Hematopoietic multipotent progenitor cell treated with erythropoietin and hydrocortisone succinate and interleukin-3 and kit ligand, for 4 days (in vitro differentiated cells): Measurements from ENCODE around the gene TCERG1.

ENCODE experiments used
- DNase-seq: peaks from one replicate; pipeline ENCODE4 v3.0.0-alpha.2; 2015

The TCERG1 gene

DNA sequence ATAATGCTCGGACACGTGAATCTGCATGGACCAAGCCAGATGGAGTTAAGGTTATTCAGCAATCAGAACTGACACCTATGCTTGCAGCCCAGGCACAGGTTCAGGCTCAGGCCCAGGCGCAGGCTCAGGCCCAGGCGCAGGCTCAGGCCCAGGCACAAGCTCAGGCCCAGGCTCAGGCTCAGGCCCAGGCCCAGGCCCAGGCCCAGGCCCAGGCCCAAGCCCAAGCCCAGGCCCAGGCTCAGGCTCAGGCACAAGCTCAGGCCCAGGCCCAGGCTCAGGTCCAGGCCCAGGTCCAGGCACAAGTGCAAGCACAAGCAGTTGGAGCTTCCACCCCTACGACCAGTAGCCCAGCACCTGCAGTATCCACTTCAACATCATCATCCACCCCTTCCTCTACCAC, 11.8 kb downstream of the TCERG1 start:
- DNase-seq = no peak

DNA sequence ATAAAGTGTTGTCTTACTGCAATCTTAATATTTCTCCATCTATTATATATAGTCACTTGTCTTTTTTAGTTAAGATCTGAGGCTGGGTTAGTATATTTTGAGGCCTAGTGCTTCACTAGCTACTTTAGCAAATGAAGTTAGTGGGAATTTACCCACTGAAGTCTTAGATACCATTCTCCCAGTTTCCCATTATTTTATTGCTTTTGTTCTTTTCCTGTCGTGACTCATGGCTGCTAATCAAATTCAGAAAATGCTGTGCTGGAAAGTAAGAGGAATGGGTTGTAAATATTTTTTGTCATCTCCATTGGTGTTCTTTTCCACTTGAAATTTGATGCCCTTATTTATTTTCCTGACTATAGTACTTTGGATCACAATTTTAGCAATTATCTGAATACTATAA, 14.2 kb downstream of the TCERG1 start:
- DNase-seq = no peak

DNA sequence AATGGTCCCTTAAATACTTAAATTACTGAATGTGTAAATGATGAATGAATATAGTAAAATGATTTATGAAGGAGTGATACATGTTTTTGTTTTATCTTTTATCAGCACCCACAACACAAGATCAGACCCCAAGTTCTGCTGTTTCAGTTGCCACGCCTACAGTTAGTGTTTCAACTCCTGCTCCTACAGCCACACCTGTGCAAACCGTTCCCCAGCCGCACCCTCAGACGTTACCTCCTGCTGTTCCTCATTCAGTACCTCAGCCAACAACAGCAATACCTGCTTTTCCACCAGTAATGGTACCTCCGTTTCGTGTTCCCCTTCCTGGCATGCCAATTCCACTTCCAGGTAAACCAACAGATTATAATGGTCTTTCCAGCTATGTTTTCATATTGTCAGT, 16.3 kb downstream of the TCERG1 start:
- no peak for DNase-seq

DNA sequence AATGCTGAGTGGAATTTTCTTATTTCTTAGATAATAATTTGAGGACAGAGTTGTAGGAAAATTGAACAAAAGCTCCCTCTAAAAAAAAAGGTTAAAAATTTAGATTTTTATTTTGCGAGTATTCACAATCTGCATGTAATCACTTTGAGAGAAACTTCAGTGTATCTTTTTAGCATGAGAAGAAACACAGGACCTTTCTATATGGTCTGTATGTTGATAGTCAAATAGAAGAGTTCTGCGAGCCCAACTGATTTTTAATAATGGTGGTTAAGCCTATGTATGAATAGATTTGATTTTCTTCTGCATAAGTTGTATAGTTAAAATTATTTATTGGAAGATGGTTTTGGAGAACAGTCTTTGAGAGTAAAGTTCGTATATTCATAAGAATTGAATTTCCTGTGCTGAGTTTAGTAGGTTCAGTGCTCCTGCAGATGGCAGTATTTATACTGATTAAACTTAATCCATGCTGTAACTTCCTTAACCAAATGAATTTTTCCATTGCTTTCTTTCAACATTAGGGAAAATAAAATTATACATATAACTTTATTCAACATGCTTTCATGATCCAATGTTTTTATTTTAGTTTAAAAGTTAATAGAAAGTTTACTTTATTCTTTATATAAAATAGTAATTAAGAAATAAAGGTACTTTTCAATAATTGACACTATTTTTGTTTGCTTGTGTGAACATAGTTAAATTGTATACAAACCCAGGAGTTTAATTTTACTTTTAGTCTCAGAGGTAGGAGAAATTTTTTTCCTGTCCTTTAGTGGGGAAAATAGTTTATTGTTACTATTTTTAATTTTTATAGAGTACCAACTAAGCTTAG, 19.6 kb downstream of the TCERG1 start:
- DNase-seq = peak; percentile 57

DNA sequence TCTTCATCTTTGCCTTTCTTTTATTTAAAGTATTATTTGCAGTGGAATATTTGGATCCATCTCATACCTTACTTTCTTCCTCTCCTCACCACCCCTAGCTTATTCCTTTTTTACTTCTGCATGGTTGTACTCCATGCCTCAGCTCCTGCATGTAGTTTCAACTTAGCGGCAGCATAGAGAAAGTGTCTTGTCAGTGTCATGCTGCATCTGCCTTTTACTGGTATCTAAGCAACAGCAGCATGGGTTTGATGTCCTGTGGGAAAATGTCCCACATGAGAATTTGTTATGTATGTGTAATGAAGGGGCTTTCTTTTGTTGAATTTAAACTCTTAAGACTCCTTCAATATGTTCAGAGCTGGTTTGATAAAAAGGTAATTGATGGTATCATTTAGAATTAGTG, 20.6 kb downstream of the TCERG1 start:
- no peak for DNase-seq

DNA sequence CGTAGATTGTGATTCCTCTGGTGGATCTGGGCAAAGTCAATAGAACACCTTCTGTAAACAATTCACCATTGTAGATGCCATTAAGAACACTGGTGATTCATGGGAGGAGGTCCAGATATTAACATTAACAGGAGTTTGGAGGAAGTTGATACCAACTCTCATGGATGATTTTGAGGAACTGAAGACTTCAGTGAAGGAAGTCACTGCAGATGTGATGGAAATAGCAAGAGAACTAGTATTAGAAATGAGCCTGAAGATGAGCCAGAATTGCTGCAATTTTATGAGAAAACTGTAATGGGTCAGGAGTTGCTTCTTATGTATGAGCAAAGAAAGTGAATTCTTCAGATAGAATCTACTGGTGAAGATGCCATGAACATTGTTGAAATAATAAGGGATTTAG, 26.9 kb downstream of the TCERG1 start:
- DNase-seq = peak; percentile 39

DNA sequence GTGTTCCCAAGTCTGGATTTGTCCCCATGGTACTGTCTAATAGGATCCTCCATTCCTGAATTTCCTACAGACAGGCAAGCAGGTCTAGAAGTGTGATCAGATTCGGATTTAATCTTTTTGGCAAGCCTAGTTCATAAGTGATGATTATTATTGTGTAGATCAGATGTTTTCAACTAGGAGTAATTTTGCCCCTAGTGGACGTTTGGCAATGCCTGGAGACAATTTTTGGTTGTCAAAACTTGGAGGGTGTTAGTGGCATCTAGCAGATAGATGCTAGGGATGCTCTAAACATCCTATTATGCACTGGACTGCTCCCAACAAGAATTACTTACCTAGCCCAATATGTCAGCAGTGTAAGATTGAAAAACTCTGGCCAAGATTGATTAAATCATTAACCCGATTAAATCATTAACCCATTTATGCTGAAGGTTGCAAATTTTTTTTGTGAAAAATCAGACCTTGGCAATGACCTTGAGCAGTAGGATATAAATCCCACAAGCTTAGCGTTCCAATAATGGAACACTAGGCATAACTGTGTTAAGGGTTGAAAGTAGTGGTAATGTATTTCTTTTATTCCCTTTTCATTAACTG, 28.2 kb downstream of the TCERG1 start:
- DNase-seq = peak; percentile 46

DNA sequence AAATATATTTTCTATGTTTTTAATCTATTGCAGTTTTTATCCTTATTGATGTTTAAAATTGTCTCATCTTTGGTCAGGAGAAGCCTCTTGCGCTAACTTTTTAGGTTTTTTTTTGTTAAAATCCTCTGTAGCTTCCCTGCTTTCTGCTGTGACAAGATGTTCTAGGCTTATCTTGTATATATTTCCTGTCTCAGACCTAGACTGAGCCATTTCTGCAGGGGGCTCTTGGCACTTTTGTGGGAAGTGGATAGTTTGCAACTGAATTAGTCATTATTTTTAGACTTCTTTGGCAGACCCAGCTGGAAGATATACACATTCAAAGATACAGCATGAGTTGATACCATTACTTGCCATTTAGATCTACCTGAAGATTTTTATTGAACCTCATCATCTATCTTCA, 28.8 kb downstream of the TCERG1 start:
- peak; percentile 23 for DNase-seq

DNA sequence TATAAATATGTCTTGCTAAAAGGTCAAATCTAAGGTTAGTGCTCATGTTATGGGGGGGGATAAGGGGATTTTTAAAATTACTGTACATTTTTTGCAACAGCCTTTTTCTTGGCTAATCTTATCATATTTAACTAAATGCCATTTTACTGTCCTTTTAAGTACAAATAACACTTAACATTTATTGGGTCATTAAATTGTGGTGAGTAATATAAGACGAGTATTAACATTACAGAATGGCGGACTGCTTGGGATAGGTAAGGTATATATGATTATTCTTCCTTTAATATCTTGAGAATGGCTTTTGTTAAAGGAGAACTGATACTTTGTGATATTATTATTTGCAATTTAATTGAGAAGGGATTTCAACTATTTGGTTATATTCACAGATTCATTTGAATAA, 35.6 kb downstream of the TCERG1 start:
- DNase-seq = no peak

DNA sequence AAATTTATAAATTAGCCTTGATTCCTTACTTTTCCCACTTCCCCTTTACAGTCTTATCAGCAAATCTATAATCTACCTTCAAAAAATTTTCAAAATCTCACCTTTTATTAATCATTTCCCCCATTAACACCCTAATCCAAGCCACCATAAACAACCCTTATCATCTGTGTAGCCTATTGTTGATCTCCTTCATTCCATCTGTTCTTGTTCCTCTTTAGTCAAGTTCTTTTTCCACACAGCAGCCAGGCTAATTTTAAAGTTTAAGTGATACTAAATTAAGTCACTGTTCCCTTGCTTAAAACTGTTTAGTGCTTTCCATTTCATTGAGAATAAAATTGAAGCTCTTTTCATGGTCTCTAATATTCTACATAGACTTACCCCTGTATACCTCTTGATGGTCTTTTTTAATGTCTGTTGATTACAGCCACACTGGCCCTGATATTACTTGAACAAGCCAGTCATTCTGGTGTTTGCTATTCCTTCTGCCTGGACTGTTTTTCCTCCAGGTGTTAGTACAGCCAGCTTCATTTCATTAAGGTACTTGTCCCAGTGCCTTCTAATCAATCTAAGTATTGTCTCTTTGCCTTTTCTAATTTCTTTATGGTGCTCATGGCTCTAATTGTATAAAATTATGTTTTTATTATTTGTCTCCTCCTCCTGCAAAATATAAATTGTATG, 37.7 kb downstream of the TCERG1 start:
- DNase-seq = no peak

DNA sequence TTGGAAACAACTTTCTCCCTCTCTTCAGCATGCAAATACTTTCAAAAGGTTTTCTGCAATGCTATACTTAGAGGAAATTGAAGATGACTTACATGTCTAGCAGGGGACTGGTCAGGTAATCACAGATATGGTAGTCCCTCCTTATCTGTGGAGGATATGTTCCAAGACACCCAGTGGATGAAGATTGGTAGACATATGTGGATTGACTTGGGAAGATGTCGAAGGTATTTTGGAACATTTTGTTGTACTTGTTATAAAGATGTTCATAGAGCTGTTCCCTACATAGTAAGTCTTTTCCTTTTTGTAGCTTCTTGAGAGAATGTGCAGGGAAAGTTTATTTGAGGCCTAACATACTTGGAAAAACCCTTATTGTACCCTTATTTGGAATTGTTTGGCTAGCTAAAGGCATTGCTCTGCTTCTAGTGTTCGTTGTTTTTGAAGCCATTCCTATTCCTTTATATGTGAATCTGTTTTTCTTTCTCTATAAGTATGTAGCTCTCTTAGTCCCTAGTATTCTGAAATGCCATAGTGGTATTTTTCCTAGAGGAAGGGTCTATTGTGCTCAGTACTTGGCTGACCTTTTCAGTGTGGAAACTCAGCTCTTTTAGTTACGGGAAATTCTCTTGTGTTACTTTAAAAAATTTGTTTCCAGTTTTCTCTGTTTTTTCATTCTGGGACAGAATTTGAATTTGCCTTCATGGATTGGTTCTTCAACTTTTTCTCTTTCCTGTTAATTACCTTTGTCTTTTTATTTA, 43.1 kb downstream of the TCERG1 start:
- no peak for DNase-seq

DNA sequence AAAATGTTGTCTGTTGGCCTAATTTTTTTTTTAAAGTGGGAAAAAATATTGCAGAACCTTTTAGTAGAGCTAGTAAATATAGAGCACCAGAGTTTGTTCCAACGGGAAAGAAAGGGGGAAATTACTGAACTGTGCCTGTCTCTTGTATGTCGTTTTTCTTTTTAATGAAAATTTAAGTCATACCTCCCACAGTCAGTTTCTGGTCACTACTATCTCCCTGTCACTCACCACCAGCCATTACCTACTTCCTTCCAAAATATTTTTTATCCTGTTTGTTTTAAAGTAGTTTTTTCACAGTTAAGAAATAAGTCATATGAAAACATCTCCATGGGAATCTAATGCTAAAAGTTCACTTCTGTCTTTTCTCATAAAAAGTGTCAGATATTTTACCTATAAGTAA, 47.5 kb downstream of the TCERG1 start:
- no peak for DNase-seq

DNA sequence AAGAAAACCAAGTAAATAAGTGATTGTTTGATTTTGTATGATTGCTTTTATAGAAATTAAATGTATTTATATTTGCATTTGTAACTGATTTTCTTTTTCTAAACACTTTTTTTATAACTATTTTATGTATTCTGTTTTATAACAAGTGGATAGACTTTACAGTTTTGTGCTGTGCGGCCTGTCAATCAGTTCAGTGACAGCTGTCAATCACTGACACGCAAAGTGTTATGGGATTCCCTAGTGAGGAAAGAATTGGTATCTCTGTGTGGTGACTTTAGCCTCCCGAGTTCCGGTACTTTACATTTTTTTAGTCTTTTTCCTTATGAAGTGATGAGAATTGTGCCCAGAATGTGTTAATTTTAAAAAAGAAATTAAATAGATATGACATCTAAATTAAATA, 52.5 kb downstream of the TCERG1 start:
- DNase-seq = no peak

DNA sequence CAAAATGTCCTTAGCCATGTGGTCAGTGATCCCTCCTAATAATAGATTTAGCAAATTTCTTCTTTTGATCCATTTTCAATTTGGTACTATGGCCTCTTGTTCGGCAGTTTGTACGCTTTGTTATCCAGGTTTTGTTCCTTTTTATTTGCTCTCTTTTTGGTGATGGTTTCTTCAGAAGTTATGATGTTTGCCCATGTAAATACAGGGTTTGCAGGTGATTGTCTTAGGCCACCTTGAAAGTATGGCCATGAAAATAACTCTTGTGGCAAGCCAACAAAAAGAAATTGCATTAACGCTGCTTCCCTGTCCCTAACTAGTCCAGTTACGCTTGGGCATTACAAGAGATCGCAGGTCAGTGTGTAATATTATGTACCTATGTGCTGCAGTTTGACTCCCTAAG, 60.3 kb downstream of the TCERG1 start:
- no peak for DNase-seq

DNA sequence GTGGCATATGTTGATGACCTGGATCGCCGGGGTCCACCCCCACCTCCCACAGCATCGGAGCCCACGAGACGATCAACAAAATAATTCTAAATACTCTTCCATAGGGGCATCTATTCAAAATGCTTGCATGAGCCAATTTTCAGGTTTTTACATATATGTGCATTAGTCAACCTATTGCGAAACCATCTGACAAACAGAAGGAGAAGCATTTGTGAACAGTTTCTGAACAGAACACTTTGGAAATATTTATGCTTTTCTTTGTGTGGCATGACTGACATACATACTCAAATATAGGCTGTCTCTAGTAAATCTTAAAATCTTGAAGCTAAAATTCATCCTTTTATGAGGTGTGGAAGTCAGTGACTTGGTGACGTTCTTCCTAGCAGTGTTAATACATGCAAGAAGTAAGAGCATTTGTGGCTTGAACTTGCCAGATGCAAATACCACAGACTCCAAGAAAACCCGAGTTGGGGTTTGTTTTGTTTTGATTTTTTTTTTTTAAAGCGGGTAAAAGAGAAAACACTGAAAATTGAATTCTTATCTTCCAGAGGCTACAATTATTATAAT, 63.5 kb downstream of the TCERG1 start:
- DNase-seq = peak; percentile 25

DNA sequence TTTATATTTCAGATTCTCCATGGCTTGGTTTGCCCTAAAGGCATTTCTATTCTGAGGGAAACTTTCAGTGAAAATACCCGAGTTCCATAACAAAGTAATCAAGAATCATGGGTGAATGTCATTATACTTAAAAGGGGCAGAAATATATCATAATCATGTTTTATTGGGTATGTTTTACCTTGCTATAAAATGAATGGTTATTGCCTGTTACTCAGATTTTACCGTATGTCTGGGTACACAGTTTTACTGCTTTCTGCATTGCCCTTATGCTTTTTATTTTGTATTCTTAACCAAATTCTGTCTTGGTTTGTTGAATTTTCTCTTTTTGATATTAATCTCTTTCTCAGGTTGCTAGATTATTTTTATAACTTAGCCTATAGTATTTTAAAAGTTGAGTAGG, 66.3 kb downstream of the TCERG1 start:
- DNase-seq = no peak

DNA sequence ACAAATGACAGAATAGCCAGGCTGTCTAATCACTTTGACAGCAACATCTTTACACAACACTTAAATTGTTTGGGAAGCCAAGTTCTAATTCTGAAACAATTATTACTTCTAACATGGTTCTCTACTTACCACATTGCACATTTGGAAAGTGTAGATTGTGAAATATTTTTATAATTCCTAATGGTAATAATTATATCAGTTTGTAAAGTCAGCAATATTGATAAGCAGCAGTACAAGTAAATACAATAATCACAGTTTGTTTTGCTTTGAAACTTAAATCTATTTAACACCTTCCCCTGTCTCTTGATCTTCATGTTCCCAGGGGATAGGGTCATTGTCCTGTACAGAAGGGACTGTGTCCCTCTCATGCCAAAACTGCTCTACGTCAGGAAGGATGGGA, 67.4 kb downstream of the TCERG1 start:
- DNase-seq = no peak

DNA sequence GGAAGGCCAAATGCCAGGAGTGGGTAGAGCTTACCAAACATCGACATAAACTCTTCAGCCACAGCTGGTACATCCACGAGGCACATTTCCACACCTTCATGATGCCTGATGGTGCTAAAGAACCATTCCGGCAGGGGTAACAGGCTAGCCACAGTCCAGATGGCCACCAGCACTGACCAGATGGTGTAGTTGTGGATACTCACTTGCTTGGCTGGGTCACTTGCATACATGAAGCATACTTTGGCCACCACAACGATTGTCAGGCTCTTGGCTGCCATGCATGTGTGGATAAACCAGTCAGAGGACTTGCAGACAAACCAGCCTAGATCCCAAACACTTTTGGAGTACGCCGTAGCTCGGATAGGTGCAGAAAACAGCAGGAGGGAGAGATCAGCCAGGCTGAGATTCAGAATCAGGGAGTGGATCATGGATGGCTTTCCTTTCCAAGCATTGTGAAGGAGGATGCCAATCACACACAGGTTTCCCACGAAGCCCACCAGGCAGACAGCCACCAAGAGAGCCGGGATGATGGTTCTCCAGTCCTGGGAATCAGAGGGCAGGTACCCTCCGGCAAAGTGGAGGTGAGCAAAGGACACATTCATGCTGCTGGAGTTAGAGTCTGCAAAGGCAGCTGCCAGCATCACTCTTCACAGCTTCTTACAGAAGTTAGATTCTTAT, 68.5 kb downstream of the TCERG1 start:
- no peak for DNase-seq

DNA sequence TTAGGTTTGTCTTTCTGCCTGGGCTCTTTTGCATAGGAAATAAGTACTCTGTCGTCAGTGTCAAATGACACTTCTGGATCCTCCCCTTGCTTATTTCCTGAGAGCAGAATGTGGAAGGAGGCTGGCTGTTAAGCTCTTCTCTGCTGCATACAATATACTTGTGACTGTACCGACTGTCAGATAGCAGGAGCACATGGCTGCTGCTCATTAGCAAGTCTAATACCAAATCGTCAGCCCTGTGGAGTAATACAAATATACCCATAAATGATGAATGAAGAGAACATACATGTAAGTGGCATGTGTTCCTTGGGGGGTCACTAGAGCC, 69.0 kb downstream of the TCERG1 start, which contains the start of gene GPR151:
Gene GPR151, minus strand, starts transcription at position 40 of the 325 bp plus-strand sequence. CDS start 77 bp downstream, outside the sequence.
- DNase-seq = peak; percentile 24

DNA sequence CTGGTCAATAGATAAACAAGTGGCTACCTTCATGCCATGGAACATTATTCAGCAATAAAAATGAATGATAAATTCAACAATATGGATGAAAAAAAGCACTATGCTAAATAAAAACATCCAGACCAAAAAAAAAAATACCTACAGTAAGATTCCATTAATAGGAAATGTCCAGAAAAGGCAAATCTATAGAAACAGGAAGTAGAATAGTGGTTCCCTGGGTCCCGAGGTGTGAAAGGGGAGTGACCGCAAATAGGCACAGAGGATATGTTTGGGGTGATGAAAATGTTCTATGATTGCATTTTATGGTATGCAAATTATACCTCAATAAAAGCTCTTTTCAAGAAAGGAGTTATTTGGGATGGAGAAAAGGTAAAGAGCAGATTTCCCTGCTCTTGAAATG, 72.4 kb downstream of the TCERG1 start:
- no peak for DNase-seq

DNA sequence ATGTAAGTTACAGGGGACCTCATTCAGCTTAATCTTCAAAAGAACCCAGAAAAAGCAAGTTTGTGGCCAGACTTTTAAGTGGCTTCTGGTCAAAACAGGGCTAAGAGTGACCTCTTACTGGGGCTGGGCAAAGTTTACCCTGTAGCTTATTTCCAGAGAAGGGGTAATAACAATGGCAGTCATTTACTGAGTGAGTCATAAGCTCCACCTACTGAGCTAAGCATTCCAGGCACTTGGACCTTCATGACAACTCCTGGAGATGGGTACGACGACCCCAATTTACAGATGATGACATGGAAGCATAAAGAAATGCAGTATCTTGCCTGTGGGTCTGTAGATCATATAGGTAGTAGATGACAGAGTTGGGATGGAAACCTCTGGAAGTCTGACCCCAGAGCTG, 73.6 kb downstream of the TCERG1 start:
- no peak for DNase-seq

DNA sequence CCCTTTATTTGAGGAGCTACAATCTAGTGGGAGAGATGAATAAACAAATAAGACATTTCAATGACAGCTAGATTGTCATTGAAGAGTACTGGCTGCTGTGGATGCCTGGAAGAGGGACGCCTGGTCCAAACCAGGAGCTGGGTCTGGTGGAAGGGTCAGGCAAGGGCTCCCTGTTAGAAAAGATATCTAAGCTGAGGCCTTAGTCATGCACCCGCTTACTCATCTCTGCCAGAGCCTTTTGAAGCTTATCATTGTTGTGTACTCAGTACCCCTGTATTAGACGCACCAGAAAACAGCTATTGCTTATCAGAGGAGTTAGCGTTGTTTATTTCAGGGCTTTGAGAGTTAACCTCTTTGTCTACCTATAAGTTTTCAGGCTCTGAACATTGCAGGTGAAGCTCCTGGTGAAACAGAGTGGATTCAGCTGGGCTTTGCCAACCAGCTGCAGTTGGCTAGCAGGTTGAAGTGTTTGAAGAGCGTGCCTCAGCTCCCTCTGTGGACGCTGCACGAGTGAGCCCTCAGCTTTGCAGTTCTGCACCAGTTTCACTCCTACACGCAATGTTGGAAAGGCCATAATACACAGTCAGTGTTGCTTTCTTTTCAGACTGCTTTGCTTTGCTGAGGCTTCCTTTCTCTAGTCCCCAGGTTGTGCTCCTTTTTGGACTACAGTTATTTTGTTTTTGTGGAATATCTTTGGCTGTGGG, 74.4 kb downstream of the TCERG1 start:
- DNase-seq = no peak
